ENCODE measurements around the gene CCDC197. TPM values are rescaled to one million over a fixed set of nuclear protein-coding genes. Genes with fewer than 3 reads are reported as not detected.

The CCDC197 gene
- total and polyA plus RNA-seq, 9 of the 15 experiments (the other 6 are each of a cell fraction or from before 2014, with no cell fraction given), result not detected

DNA sequence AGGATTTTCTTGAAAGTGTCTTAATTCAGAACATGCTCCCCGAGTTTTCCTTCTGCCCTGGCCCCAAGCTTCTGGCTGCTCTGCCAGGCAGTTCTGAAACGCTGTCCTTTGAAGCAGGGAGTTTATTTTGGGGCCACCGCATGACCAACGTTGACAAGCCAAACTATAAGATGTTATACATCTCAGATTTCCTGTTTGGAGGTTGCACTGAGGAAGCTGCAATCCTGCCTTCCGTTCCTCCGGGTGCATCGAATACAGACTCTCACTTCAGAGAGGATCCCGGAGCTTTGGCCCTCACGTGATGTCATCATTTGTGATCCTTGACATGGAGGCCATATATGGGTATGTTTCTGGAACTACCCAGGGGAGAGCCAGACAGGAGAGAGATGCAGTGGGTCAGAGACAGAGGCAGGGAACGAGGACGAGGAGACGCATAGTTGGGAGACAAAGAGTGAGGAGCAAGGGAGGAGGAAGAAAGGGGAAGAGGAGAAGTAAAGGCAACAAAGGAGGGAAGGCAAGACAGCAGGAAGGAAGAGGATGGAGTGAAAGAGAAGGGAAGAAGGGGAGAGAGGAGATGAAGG is 20.5 kb upstream of the CCDC197 start, which contains the start of gene ASB2:
TSS of gene ASB2 (minus strand) at position 94 of the 581 bp plus-strand sequence. CDS start 12,031 bp downstream, outside the sequence.
- H3K4me3 ChIP-seq, result no peak within 1 kb of the TSS
- no peaks in the 10 kb centered on the region for H3K9me1 ChIP-seq (ENCODE audit: control insufficient read depth, insufficient read depth, low read length)
- H4K20me1 ChIP-seq (replicated peaks; ENCODE audit: control insufficient read depth, insufficient read depth, low read length), result no peaks in the 10 kb centered on the region
- ATAC-seq (no peak), FAIRE-seq (no peak), DNase-seq (ENCODE audit: extremely low read depth in 1 of 4, low spot score in 3 of 4) (no peak)
- WGBS (ENCODE audit: insufficient coverage, low coverage, missing lambda C conversion rate), result 2% methylated on average over 12 of the region's 12 CpGs
- no peak within 1 kb of the TSS for H3K4me2 ChIP-seq (ENCODE audit: insufficient read depth, low read length)
- peaks cover 0 to 37% of the 10 kb centered on the region in 2 experiments; a peak in 2 of 5 replicates for H3K27me3 ChIP-seq (ENCODE audit: control insufficient read depth in 2 of 2, insufficient read depth in 2 of 2, low read length in 2 of 2)
- no peaks in the 10 kb centered on the region for H3K79me2 ChIP-seq (ENCODE audit: control insufficient read depth, insufficient read depth, low read length)
- intact Hi-C loops (cut with micrococcal nuclease), result no loop called here
- no peaks in the 10 kb centered on the region for H3K9me3 ChIP-seq (replicated peaks; ENCODE audit: control insufficient read depth, insufficient read depth, low read depth, low read length)
- no peaks in the 10 kb centered on the region for H3K36me3 ChIP-seq (ENCODE audit: control insufficient read depth, insufficient read depth, low read length)
- H3K27ac ChIP-seq (ENCODE audit: extremely low read depth, low read depth, low read length), result no peak within 1 kb of the TSS
- no peak for TF ChIP-seq GABPB1 (CRISPR knock-in tag; IDR thresholded peaks at IDR 0.05)
- TF ChIP-seq PHB2 (IDR thresholded peaks at IDR 0.05; ENCODE audit: low read depth), result no peak
- no peak for TF ChIP-seq GATAD2A (IDR thresholded peaks at IDR 0.05)
- no peak for TF ChIP-seq ZNF778 (CRISPR knock-in tag; IDR thresholded peaks at IDR 0.05)
- TF ChIP-seq, protein P1, sequence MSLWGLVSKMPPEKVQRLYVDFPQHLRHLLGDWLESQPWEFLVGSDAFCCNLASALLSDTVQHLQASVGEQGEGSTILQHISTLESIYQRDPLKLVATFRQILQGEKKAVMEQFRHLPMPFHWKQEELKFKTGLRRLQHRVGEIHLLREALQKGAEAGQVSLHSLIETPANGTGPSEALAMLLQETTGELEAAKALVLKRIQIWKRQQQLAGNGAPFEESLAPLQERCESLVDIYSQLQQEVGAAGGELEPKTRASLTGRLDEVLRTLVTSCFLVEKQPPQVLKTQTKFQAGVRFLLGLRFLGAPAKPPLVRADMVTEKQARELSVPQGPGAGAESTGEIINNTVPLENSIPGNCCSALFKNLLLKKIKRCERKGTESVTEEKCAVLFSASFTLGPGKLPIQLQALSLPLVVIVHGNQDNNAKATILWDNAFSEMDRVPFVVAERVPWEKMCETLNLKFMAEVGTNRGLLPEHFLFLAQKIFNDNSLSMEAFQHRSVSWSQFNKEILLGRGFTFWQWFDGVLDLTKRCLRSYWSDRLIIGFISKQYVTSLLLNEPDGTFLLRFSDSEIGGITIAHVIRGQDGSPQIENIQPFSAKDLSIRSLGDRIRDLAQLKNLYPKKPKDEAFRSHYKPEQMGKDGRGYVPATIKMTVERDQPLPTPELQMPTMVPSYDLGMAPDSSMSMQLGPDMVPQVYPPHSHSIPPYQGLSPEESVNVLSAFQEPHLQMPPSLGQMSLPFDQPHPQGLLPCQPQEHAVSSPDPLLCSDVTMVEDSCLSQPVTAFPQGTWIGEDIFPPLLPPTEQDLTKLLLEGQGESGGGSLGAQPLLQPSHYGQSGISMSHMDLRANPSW (CRISPR knock-in tag; IDR thresholded peaks at IDR 0.05), result no peak
- TF ChIP-seq HEY1 (CRISPR knock-in tag; IDR thresholded peaks at IDR 0.05; ENCODE audit: borderline replicate concordance), result no peak
- TF ChIP-seq NR2F6 (CRISPR knock-in tag; IDR thresholded peaks at IDR 0.05), result no peak
- no peak for TF ChIP-seq ZNF124 (CRISPR knock-in tag; IDR thresholded peaks at IDR 0.05)
- TF ChIP-seq TAF1 (IDR thresholded peaks at IDR 0.05; ENCODE audit: control insufficient read depth, extremely low read depth, insufficient read depth, low read length, severe bottlenecking), result no peak
- no peak for TF ChIP-seq MYNN (IDR thresholded peaks at IDR 0.05)
- TF ChIP-seq MYNN (CRISPR knock-in tag; IDR thresholded peaks at IDR 0.05), result no peak
- TF ChIP-seq ZNF143 (CRISPR knock-in tag; IDR thresholded peaks at IDR 0.05), result no peak
- no peak for TF ChIP-seq ILK (tag; IDR thresholded peaks at IDR 0.05; ENCODE audit: borderline replicate concordance, low read depth)
- no peak for TF ChIP-seq ZFX (CRISPR knock-in tag; IDR thresholded peaks at IDR 0.05)
- no peak for TF ChIP-seq ZNF41 (CRISPR knock-in tag; conservative IDR thresholded peaks at IDR 0.05)
- no peak for TF ChIP-seq ETV6 (IDR thresholded peaks at IDR 0.05; ENCODE audit: borderline replicate concordance in 1 of 2, low read depth in 2 of 2, low read length in 1 of 2)
- no peak for TF ChIP-seq ETV6 (CRISPR knock-in tag; IDR thresholded peaks at IDR 0.05; ENCODE audit: borderline replicate concordance)
- H3K9ac ChIP-seq (ENCODE audit: insufficient read depth in 1 of 2, low read depth in 2 of 2, low read length in 2 of 2), result no peak within 1 kb of the TSS
- BruUV-seq (replicated peaks), result no TSS peak
- POLR2A ChIA-PET, result no interaction called here
- CTCF ChIA-PET (ENCODE audit: low intra/inter-chr PET ratio), result no interaction called here
- no peak within 1 kb of the TSS for H2AFZ ChIP-seq (ENCODE audit: low read depth, low read length)
- in situ Hi-C loops (cut with MboI), result no loop called here
- H3K4me1 ChIP-seq (replicated peaks in 1 of 2; ENCODE audit: control insufficient read depth in 2 of 2, insufficient read depth in 2 of 2, low read length in 2 of 2), result no peaks in the 10 kb centered on the region; a peak in 1 of 5 replicates
